SK-N-SH (cell line): ENCODE data around the gene TRIM14. TPM values are rescaled to one million over a fixed set of nuclear protein-coding genes. Genes with fewer than 3 reads are reported as not detected.

Experiments
- CTCF ChIA-PET: fragments of 300-600, 350-600 bp; formaldehyde crosslinking; extraction: SDS; loops from one replicate; lab custom pipeline; 2021; lab: Yijun Ruan, JAX
- POLR2A ChIA-PET: fragments of 350-600 bp; sonication (Branson Sonifier 250); formaldehyde crosslinking; extraction: SDS; loops from one replicate; lab custom pipeline; 2020; ENCODE audit warnings: antibody characterized with exemption, inconsistent platforms; lab: Yijun Ruan, JAX
- DNase-seq: peaks from one replicate; pipeline ENCODE4 v3.0.0; 2012
- H2AFZ ChIP-seq: fragments of 200-600 bp; sonication (generic); 2 replicates; pipeline ENCODE4 v1.8.1; 2016; ENCODE audit warnings: antibody characterized with exemption, mild to moderate bottlenecking, low read depth
- H3F3A ChIP-seq: fragments of 200-600 bp; sonication (generic); replicated peaks from 2 replicates; pipeline ENCODE3; 2016; ENCODE audit warnings: antibody characterized with exemption, mild to moderate bottlenecking; ENCODE audit not compliant: insufficient read depth
- H3K27ac ChIP-seq, 2 experiments: fragments of 200-500 bp in 1 of 2; fragments of 200-600 bp in 1 of 2; sonication (Bioruptor generic) in 1 of 2; sonication (generic), shearing (Covaris generic) in 1 of 2; 2 replicates each; pipeline versions ENCODE4 v1.5.1 to v1.6.1; 2014 to 2016; ENCODE audit warnings: low read depth in 2 of 2, inconsistent platforms in 1 of 2, low read length in 1 of 2, mild to moderate bottlenecking in 1 of 2, mixed read lengths in 1 of 2
- H3K27me3 ChIP-seq: fragments of 200-600 bp; sonication (generic), shearing (Covaris generic); 2 replicates; pipeline ENCODE4 v1.6.1; 2016; ENCODE audit warnings: mixed run types; ENCODE audit not compliant: insufficient read depth
- H3K36me3 ChIP-seq, 2 experiments: fragments of 200-500 bp in 1 of 2; fragments of 200-600 bp in 1 of 2; sonication (Bioruptor generic) in 1 of 2; sonication (generic) in 1 of 2; replicated peaks in 1 of 2; 2 replicates each; pipeline versions ENCODE3 to v1.5.1; 2014 to 2016; ENCODE audit warnings: low read length in 1 of 2, mild to moderate bottlenecking in 1 of 2; ENCODE audit not compliant: insufficient read depth in 2 of 2, control insufficient read depth in 1 of 2
- H3K4me1 ChIP-seq, 2 experiments: fragments of 200-500 bp in 1 of 2; fragments of 200-600 bp in 1 of 2; sonication (Bioruptor generic) in 1 of 2; sonication (generic), shearing (Covaris generic) in 1 of 2; 2 replicates each; pipeline versions ENCODE4 v1.5.1 to v1.6.1; 2014 to 2016; ENCODE audit warnings: low read depth in 1 of 2, low read length in 1 of 2, mixed run types in 1 of 2; ENCODE audit not compliant: insufficient read depth in 2 of 2, control insufficient read depth in 1 of 2
- H3K4me2 ChIP-seq: fragments of 200-600 bp; sonication (generic), shearing (Covaris generic); 2 replicates; pipeline ENCODE4 v1.6.1; 2017; ENCODE audit warnings: mixed run types
- H3K4me3 ChIP-seq, 2 experiments: fragments of 200-500 bp in 1 of 2; fragments of 200-600 bp in 1 of 2; sonication (Bioruptor generic) in 1 of 2; sonication (generic), shearing (Covaris generic) in 1 of 2; 2 replicates each; pipeline versions ENCODE4 v1.5.1 to v1.8.1; 2014 to 2016; ENCODE audit warnings: low read depth in 2 of 2, inconsistent platforms in 1 of 2, low read length in 1 of 2, mild to moderate bottlenecking in 1 of 2, mixed read lengths in 1 of 2, moderate library complexity in 1 of 2
- H3K79me2 ChIP-seq: fragments of 200-600 bp; sonication (generic); 2 replicates; pipeline ENCODE4 v1.8.1; 2017; ENCODE audit warnings: mild to moderate bottlenecking; ENCODE audit not compliant: insufficient read depth
- H3K9ac ChIP-seq: fragments of 200-600 bp; sonication (generic); 2 replicates; pipeline ENCODE4 v1.6.1; 2017; ENCODE audit warnings: mixed run types
- H3K9me2 ChIP-seq: fragments of 200-600 bp; sonication (generic); 2 replicates; pipeline ENCODE4 v1.6.1; 2017; ENCODE audit warnings: mixed run types
- H3K9me3 ChIP-seq: fragments of 200-600 bp; sonication (generic); 2 replicates; pipeline ENCODE4 v1.6.1; 2017; ENCODE audit warnings: mixed run types, mild to moderate bottlenecking, moderate library complexity
- H4K20me1 ChIP-seq: fragments of 200-600 bp; sonication (generic); 2 replicates; pipeline ENCODE4 v1.6.1; 2017; ENCODE audit warnings: mild to moderate bottlenecking, mixed run types; ENCODE audit not compliant: insufficient read depth
- CHD2 ChIP-seq: fragments of 150-350 bp; IDR thresholded peaks from 2 replicates; pipeline ENCODE4 v1.6.1; 2018; ENCODE audit warnings: low read length; ENCODE audit not compliant: partially characterized antibody
- FOXM1 ChIP-seq: IDR thresholded peaks from 2 replicates; pipeline ENCODE4 v1.4.0; 2012; ENCODE audit warnings: low read depth, mild to moderate bottlenecking
- GATA2 ChIP-seq: sonication (generic); formaldehyde crosslinking; IDR thresholded peaks from 2 replicates; pipeline ENCODE4 v1.5.0; 2020; ENCODE audit warnings: mild to moderate bottlenecking, missing genetic modification reagents
- JUND ChIP-seq: IDR thresholded peaks from 2 replicates; pipeline ENCODE4 v1.4.0; 2012
- NFIC ChIP-seq: IDR thresholded peaks from 2 replicates; pipeline ENCODE4 v1.4.0; 2012; ENCODE audit warnings: borderline replicate concordance
- RCOR1 ChIP-seq: fragments of 150-350 bp; IDR thresholded peaks from 2 replicates; pipeline ENCODE4 v1.6.1; 2017; ENCODE audit warnings: antibody characterized with exemption, low read length
- RXRA ChIP-seq: IDR thresholded peaks from 2 replicates; pipeline ENCODE4 v1.4.0; 2012; ENCODE audit warnings: low read depth, mild to moderate bottlenecking, borderline replicate concordance
- SIN3A ChIP-seq: IDR thresholded peaks from 2 replicates; pipeline ENCODE4 v1.6.1; 2012; ENCODE audit warnings: low read depth, mild to moderate bottlenecking, low read length, moderate library complexity, borderline replicate concordance
- SMC3 ChIP-seq: IDR thresholded peaks from 2 replicates; pipeline ENCODE4 v1.6.1; 2012; ENCODE audit warnings: low read depth, low read length, improper control_type of control experiment
- TAF1 ChIP-seq: IDR thresholded peaks from 2 replicates; pipeline ENCODE4 v1.6.1; 2012; ENCODE audit warnings: low read depth, mild to moderate bottlenecking, low read length, moderate library complexity, borderline replicate concordance
- YY1 ChIP-seq: IDR thresholded peaks from 2 replicates; pipeline ENCODE4 v1.4.0; 2012; ENCODE audit warnings: low read depth, mild to moderate bottlenecking
- WGBS: methylation state at CpG from one replicate; pipeline ENCODE4 v1.1.6; 2017; ENCODE audit warnings: low lambda C conversion rate; 5-methylcytosine and 5-hydroxymethylcytosine counted together
- polyA plus RNA-seq, 3 experiments: library from polyadenylated mRNA; depleted of rRNA; stranded (reverse); fragments of >200 nt; gene quantifications; 2 replicates each; pipeline ENCODE4 v1.2.3, GENCODE V29; 2012
- TF ChIP-seq, protein P1 (sequence below): IDR thresholded peaks from 2 replicates; pipeline ENCODE4; 2012
- TF ChIP-seq, protein P2 (sequence below): fragments of 200-600 bp; sonication (generic); IDR thresholded peaks from 2 replicates; pipeline ENCODE4 v1.6.1; 2017; ENCODE audit warnings: antibody characterized with exemption, mild to moderate bottlenecking, moderate library complexity
- TF ChIP-seq, protein P3 (sequence below): IDR thresholded peaks from 2 replicates; pipeline ENCODE4 v1.4.0; 2012; ENCODE audit warnings: low read depth, borderline replicate concordance
- TF ChIP-seq, protein P4 (sequence below): fragments of 150-350 bp; IDR thresholded peaks from 2 replicates; pipeline ENCODE4 v1.6.1; 2017; ENCODE audit warnings: antibody characterized with exemption, low read length, low read depth, borderline replicate concordance
- TF ChIP-seq, protein P5 (sequence below): IDR thresholded peaks from 2 replicates; pipeline ENCODE4 v1.4.0; 2012; ENCODE audit warnings: low read depth
- TF ChIP-seq, protein P6 (sequence below): IDR thresholded peaks from 2 replicates; pipeline ENCODE4 v1.4.0; 2012; ENCODE audit warnings: low read depth, borderline replicate concordance

TRIM14 gene
- polyA plus RNA-seq, 1 of the 3 experiments (the other 2 are of a cell fraction): 15.3 TPM

DNA sequence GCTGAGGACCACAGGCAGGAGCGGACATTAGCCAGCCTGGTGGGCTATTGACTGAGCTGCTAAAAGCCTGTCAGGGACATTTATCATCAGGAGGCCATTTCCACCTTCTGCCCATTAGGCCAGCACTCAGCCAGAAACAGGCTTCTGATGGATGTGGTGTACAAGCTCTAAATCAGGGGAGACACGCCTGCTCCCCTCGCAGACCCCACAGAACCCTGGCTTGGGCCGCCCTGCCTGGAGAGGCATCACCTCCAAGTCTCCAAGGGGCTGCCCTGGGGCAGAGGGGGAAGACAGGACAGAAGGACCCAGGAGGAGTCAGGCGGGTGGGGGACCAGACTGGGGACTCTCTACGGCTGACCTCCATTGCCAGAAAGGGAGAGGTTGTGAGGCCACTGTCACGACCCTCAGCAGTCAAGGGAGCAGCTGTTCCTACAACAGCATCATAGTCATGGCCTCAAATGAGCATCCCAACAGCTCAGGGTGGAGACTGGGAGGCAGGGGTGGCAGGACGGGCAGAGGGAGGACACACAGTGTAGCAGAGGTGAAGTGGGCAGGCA is 24.0 kb upstream of the TRIM14 start:
- TF ChIP-seq GATA2 (CRISPR knock-in tag) (no peak), JUND (no peak), YY1 (no peak), RCOR1 (no peak), TAF1 (no peak), RXRA (no peak), FOXM1 (no peak), SIN3A (no peak), CHD2 (no peak), NFIC (no peak), SMC3 (no peak)
- TF ChIP-seq, protein P1, sequence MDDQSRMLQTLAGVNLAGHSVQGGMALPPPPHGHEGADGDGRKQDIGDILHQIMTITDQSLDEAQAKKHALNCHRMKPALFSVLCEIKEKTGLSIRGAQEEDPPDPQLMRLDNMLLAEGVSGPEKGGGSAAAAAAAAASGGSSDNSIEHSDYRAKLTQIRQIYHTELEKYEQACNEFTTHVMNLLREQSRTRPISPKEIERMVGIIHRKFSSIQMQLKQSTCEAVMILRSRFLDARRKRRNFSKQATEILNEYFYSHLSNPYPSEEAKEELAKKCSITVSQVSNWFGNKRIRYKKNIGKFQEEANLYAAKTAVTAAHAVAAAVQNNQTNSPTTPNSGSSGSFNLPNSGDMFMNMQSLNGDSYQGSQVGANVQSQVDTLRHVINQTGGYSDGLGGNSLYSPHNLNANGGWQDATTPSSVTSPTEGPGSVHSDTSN: no peak
- TF ChIP-seq, protein P2, sequence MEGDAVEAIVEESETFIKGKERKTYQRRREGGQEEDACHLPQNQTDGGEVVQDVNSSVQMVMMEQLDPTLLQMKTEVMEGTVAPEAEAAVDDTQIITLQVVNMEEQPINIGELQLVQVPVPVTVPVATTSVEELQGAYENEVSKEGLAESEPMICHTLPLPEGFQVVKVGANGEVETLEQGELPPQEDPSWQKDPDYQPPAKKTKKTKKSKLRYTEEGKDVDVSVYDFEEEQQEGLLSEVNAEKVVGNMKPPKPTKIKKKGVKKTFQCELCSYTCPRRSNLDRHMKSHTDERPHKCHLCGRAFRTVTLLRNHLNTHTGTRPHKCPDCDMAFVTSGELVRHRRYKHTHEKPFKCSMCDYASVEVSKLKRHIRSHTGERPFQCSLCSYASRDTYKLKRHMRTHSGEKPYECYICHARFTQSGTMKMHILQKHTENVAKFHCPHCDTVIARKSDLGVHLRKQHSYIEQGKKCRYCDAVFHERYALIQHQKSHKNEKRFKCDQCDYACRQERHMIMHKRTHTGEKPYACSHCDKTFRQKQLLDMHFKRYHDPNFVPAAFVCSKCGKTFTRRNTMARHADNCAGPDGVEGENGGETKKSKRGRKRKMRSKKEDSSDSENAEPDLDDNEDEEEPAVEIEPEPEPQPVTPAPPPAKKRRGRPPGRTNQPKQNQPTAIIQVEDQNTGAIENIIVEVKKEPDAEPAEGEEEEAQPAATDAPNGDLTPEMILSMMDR: no peak
- TF ChIP-seq, protein P3, sequence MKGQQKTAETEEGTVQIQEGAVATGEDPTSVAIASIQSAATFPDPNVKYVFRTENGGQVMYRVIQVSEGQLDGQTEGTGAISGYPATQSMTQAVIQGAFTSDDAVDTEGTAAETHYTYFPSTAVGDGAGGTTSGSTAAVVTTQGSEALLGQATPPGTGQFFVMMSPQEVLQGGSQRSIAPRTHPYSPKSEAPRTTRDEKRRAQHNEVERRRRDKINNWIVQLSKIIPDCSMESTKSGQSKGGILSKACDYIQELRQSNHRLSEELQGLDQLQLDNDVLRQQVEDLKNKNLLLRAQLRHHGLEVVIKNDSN: no peak
- TF ChIP-seq, protein P4, sequence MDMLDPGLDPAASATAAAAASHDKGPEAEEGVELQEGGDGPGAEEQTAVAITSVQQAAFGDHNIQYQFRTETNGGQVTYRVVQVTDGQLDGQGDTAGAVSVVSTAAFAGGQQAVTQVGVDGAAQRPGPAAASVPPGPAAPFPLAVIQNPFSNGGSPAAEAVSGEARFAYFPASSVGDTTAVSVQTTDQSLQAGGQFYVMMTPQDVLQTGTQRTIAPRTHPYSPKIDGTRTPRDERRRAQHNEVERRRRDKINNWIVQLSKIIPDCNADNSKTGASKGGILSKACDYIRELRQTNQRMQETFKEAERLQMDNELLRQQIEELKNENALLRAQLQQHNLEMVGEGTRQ: no peak
- TF ChIP-seq, protein P5, sequence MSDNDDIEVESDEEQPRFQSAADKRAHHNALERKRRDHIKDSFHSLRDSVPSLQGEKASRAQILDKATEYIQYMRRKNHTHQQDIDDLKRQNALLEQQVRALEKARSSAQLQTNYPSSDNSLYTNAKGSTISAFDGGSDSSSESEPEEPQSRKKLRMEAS: no peak
- TF ChIP-seq, protein P6, sequence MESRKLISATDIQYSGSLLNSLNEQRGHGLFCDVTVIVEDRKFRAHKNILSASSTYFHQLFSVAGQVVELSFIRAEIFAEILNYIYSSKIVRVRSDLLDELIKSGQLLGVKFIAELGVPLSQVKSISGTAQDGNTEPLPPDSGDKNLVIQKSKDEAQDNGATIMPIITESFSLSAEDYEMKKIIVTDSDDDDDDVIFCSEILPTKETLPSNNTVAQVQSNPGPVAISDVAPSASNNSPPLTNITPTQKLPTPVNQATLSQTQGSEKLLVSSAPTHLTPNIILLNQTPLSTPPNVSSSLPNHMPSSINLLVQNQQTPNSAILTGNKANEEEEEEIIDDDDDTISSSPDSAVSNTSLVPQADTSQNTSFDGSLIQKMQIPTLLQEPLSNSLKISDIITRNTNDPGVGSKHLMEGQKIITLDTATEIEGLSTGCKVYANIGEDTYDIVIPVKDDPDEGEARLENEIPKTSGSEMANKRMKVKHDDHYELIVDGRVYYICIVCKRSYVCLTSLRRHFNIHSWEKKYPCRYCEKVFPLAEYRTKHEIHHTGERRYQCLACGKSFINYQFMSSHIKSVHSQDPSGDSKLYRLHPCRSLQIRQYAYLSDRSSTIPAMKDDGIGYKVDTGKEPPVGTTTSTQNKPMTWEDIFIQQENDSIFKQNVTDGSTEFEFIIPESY: no peak
- Histone ChIP-seq H3K9me3 (no peaks in the 10 kb centered on the region), H3K9me2 (no peaks in the 10 kb centered on the region), H3K4me2 (no peak overlapping the region), H3K79me2 (no peaks in the 10 kb centered on the region), H3K36me3 (no peaks in the 10 kb centered on the region), H3K9ac (no peak overlapping the region), H3F3A (no peaks in the 10 kb centered on the region), H3K4me1 (peaks cover 0 to 28% of the 10 kb centered on the region in 2 experiments; a peak in 1 of 4 replicates), H3K4me3 (no peak overlapping the region), H4K20me1 (no peaks in the 10 kb centered on the region), H3K27ac (peak overlapping the region in 1 of 2 experiments; percentile 17; a peak in 1 of 4 replicates), H3K27me3 (no peaks in the 10 kb centered on the region), H2AFZ (no peak overlapping the region)
- ChIA-PET CTCF (interaction anchor here (1.0 to 1.5 kb wide), 3 partner anchors 21 to 69 kb away, joined by 3 to 4 read pairs (median 4); partner anchors contain the start of gene TRIM14), POLR2A (no interaction called here)
- no peak for DNase-seq
- 64% methylated on average over 2 of the region's 8 CpGs for WGBS
